OCI-LY3 (cell line): ENCODE results near the gene OMG.

Source experiments
- EZH2phosphoT487 ChIP-seq: fragments of 200-600 bp; shearing (Covaris generic); IDR thresholded peaks from 2 replicates; pipeline ENCODE4 v1.6.1; 2018; ENCODE audit warnings: antibody characterized with exemption, mixed run types, low read depth
- TF ChIP-seq, protein P1 (sequence below): fragments of 200-600, 300-600 bp; sonication (generic); IDR thresholded peaks from 2 replicates; pipeline ENCODE4 v1.5.1; 2014; ENCODE audit warnings: antibody characterized with exemption, low read length, low read depth

DNA sequence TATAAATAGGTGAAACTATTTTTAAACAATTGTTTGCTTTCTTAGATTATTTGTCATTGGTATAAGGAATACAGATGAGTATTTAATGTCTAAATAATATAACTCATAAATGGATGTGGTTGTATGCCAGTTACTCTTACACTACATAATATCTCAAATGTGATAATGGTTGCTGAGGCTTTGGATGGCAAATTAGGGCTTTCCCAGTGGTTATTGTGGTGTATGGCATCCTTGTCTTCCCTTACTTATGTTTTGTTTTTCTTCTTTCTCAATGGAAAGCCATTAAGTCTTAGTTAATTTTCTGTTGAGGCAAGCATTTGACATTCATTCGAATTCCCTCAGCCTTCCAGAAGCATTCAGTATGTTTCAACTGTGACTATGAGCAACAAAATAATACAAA is 10.5 kb downstream of the OMG start:
- TF ChIP-seq, protein P1, sequence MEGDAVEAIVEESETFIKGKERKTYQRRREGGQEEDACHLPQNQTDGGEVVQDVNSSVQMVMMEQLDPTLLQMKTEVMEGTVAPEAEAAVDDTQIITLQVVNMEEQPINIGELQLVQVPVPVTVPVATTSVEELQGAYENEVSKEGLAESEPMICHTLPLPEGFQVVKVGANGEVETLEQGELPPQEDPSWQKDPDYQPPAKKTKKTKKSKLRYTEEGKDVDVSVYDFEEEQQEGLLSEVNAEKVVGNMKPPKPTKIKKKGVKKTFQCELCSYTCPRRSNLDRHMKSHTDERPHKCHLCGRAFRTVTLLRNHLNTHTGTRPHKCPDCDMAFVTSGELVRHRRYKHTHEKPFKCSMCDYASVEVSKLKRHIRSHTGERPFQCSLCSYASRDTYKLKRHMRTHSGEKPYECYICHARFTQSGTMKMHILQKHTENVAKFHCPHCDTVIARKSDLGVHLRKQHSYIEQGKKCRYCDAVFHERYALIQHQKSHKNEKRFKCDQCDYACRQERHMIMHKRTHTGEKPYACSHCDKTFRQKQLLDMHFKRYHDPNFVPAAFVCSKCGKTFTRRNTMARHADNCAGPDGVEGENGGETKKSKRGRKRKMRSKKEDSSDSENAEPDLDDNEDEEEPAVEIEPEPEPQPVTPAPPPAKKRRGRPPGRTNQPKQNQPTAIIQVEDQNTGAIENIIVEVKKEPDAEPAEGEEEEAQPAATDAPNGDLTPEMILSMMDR: no peak
- no peak for TF ChIP-seq EZH2phosphoT487
